WTC11 (cell line): Measurements from ENCODE around the gene TNFRSF11A. TPM values are rescaled to one million over a fixed set of nuclear protein-coding genes. Genes with fewer than 3 reads are reported as not detected.
A peak's percentile ranks its signal among the peaks of the same experiment; 100 is the strongest.

Experiments used
- ATAC-seq: fragments of 200-7000 bp; cut with Tn5 transposase; 2 replicates; pipeline ENCODE4 v1.10.0; 2021; ENCODE audit warnings: mild to moderate bottlenecking, moderate library complexity
- CTCF ChIA-PET: fragments of 300-600 bp; sonication (Branson Sonifier 250); formaldehyde crosslinking; loops from one replicate; lab custom pipeline; 2021; ENCODE audit warnings: antibody characterized with exemption; lab: Charles Lee
- POLR2A ChIA-PET: fragments of 350-600 bp; sonication (Branson Sonifier 250); formaldehyde crosslinking; loops from one replicate; lab custom pipeline; 2021; ENCODE audit warnings: antibody characterized with exemption; lab: Charles Lee
- DNase-seq: peaks from one replicate; pipeline ENCODE4 v3.0.0; 2021; ENCODE audit warnings: low spot score
- H3K27ac Mint-ChIP-seq: 2 replicates; pipeline ENCODE4 v1.8.0; 2021; ENCODE audit warnings: mixed read lengths
- H3K27me3 Mint-ChIP-seq: 2 replicates; pipeline ENCODE4 v1.8.0; 2021; ENCODE audit warnings: low read depth, mild to moderate bottlenecking, moderate library complexity, mixed read lengths
- H3K36me3 Mint-ChIP-seq: 2 replicates; pipeline ENCODE4 v1.8.0; 2021; ENCODE audit warnings: mixed read lengths
- H3K4me1 Mint-ChIP-seq: 2 replicates; pipeline ENCODE4 v1.8.0; 2022; ENCODE audit warnings: mixed read lengths
- H3K4me3 Mint-ChIP-seq: 2 replicates; pipeline ENCODE4 v1.8.0; 2021; ENCODE audit warnings: mild to moderate bottlenecking, moderate library complexity, mixed read lengths
- H3K9me3 Mint-ChIP-seq: 2 replicates; pipeline ENCODE4 v1.8.0; 2021; ENCODE audit warnings: mixed read lengths
- ERG ChIP-seq: fragments of 250-450 bp; sonication (Bioruptor Pico); IDR thresholded peaks from 2 replicates; pipeline ENCODE4 v1.8.0; 2021; ENCODE audit warnings: mild to moderate bottlenecking
- ETV6 ChIP-seq: sonication (generic); formaldehyde crosslinking; IDR thresholded peaks from 2 replicates; pipeline ENCODE4 v1.8.1; 2022; ENCODE audit warnings: mild to moderate bottlenecking, missing genetic modification reagents
- GABPB1 ChIP-seq: sonication (generic); formaldehyde crosslinking; IDR thresholded peaks from 2 replicates; pipeline ENCODE4 v1.8.1; 2023; ENCODE audit warnings: mild to moderate bottlenecking, missing genetic modification reagents
- KAT7 ChIP-seq: sonication (generic); formaldehyde crosslinking; IDR thresholded peaks from 2 replicates; pipeline ENCODE4 v1.8.1; 2023; ENCODE audit warnings: missing genetic modification reagents, mild to moderate bottlenecking, borderline replicate concordance
- MAX ChIP-seq: sonication (generic); formaldehyde crosslinking; IDR thresholded peaks from 2 replicates; pipeline ENCODE4 v1.8.0; 2022; ENCODE audit warnings: mild to moderate bottlenecking, missing genetic modification reagents
- MXD4 ChIP-seq: fragments of 250-450 bp; sonication (Bioruptor Pico); IDR thresholded peaks from 2 replicates; pipeline ENCODE4 v1.8.0; 2021; ENCODE audit warnings: mild to moderate bottlenecking, moderate library complexity, borderline replicate concordance
- MYBL2 ChIP-seq: sonication (generic); formaldehyde crosslinking; IDR thresholded peaks from 2 replicates; pipeline ENCODE4 v1.8.1; 2023; ENCODE audit warnings: mild to moderate bottlenecking, moderate library complexity, missing genetic modification reagents
- NR1H2 ChIP-seq: sonication (generic); formaldehyde crosslinking; IDR thresholded peaks from 2 replicates; pipeline ENCODE4 v1.9.0; 2021; ENCODE audit warnings: mild to moderate bottlenecking, moderate library complexity, missing genetic modification reagents
- SMAD3 ChIP-seq: sonication (generic); formaldehyde crosslinking; IDR thresholded peaks from 2 replicates; pipeline ENCODE4 v1.8.0; 2022; ENCODE audit warnings: missing genetic modification reagents, mild to moderate bottlenecking, borderline replicate concordance
- SOX15 ChIP-seq: fragments of 250-450 bp; sonication (Bioruptor Pico); IDR thresholded peaks from 2 replicates; pipeline ENCODE4 v1.9.0; 2021; ENCODE audit warnings: mild to moderate bottlenecking
- TEAD4 ChIP-seq: sonication (generic); formaldehyde crosslinking; IDR thresholded peaks from 2 replicates; pipeline ENCODE4 v1.8.0; 2022; ENCODE audit warnings: mild to moderate bottlenecking, missing genetic modification reagents
- ZNF121 ChIP-seq: sonication (generic); formaldehyde crosslinking; IDR thresholded peaks from 2 replicates; pipeline ENCODE4 v1.8.0; 2023; ENCODE audit warnings: missing genetic modification reagents
- ZNF423 ChIP-seq: fragments of 250-450 bp; sonication (Bioruptor Pico); IDR thresholded peaks from 2 replicates; pipeline ENCODE4 v2.1.2; 2022; ENCODE audit warnings: mild to moderate bottlenecking, moderate library complexity
- total RNA-seq: library from RNA; stranded (reverse); gene quantifications from 3 replicates; pipeline ENCODE4 v1.2.3, GENCODE V29; 2021
- TF ChIP-seq, protein P1 (sequence below): fragments of 250-450 bp; sonication (Bioruptor Pico); conservative IDR thresholded peaks from 2 replicates; pipeline ENCODE4 v1.9.0; 2021; ENCODE audit warnings: mild to moderate bottlenecking
- TF ChIP-seq, protein P2 (sequence below): sonication (generic); formaldehyde crosslinking; IDR thresholded peaks from 2 replicates; pipeline ENCODE4 v1.8.1; 2022; ENCODE audit warnings: missing genetic modification reagents, borderline replicate concordance
- TF ChIP-seq, protein P3 (sequence below): fragments of 200-600 bp; IDR thresholded peaks from 2 replicates; pipeline ENCODE4 v1.8.0; 2022; ENCODE audit warnings: antibody characterized with exemption
- TF ChIP-seq, protein P4 (sequence below): sonication (generic); formaldehyde crosslinking; IDR thresholded peaks from 2 replicates; pipeline ENCODE4 v1.8.0; 2022; ENCODE audit warnings: mild to moderate bottlenecking, missing genetic modification reagents

The TNFRSF11A gene
- total RNA-seq, 1 experiment from 2014 or later: 4.9 TPM

GRCh38 chr18:62345909-62346308, 20.8 kb downstream of the TNFRSF11A start (continued):
- TF ChIP-seq, protein P1, sequence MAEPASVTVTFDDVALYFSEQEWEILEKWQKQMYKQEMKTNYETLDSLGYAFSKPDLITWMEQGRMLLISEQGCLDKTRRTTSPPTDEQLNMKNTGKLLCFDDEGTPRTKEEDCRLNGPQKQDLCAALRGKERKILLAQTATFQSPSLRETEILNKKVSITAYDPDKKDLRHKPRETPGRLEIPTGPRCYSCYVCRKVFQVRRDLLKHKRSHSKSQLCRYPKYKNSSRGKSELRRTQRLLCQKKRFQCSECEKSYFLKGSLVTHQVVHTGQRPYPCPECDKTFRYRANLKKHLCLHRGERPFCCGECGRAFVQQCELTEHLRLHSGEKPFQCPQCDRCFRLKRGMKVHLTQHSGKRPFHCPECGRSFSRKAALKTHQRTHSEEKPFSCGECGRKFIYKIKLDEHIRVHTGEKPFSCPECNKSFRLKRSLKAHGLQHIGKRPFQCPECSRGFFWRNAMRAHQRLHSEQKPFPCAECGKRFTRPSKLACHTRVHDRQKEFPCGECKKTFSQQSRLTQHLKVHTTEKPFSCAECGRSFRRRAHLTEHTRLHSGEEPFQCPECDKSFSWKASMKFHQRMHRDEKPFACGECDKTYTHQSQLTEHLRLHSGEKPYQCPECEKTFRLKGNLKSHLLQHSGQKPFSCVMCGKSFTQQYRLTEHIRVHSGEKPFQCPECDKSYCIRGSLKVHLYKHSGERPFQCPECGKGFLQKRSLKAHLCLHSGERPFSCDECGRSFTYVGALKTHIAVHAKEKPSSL (CRISPR knock-in tag): no peak
- TF ChIP-seq TEAD4 (CRISPR knock-in tag) (no peak), MYBL2 (no peak), GABPB1 (CRISPR knock-in tag) (no peak), SOX15 (CRISPR knock-in tag) (no peak), MXD4 (CRISPR knock-in tag) (no peak), ERG (CRISPR knock-in tag) (no peak), KAT7 (CRISPR knock-in tag) (no peak), NR1H2 (CRISPR knock-in tag) (no peak), ZNF121 (no peak)
- TF ChIP-seq, protein P2, sequence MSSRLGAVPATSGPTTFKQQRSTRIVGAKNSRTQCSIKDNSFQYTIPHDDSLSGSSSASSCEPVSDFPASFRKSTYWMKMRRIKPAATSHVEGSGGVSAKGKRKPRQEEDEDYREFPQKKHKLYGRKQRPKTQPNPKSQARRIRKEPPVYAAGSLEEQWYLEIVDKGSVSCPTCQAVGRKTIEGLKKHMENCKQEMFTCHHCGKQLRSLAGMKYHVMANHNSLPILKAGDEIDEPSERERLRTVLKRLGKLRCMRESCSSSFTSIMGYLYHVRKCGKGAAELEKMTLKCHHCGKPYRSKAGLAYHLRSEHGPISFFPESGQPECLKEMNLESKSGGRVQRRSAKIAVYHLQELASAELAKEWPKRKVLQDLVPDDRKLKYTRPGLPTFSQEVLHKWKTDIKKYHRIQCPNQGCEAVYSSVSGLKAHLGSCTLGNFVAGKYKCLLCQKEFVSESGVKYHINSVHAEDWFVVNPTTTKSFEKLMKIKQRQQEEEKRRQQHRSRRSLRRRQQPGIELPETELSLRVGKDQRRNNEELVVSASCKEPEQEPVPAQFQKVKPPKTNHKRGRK: no peak
- TF ChIP-seq, protein P3, sequence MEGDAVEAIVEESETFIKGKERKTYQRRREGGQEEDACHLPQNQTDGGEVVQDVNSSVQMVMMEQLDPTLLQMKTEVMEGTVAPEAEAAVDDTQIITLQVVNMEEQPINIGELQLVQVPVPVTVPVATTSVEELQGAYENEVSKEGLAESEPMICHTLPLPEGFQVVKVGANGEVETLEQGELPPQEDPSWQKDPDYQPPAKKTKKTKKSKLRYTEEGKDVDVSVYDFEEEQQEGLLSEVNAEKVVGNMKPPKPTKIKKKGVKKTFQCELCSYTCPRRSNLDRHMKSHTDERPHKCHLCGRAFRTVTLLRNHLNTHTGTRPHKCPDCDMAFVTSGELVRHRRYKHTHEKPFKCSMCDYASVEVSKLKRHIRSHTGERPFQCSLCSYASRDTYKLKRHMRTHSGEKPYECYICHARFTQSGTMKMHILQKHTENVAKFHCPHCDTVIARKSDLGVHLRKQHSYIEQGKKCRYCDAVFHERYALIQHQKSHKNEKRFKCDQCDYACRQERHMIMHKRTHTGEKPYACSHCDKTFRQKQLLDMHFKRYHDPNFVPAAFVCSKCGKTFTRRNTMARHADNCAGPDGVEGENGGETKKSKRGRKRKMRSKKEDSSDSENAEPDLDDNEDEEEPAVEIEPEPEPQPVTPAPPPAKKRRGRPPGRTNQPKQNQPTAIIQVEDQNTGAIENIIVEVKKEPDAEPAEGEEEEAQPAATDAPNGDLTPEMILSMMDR: no peak
- TF ChIP-seq, all 79 proteins: peak for 0

GRCh38 chr18:62346333-62347088, 21.4 kb downstream of the TNFRSF11A start:
- ATAC-seq: peak; percentile 84
- H3K36me3 Mint-ChIP-seq: no peaks in the 10 kb centered on the region
- CTCF ChIA-PET: interaction anchor here (0.8 to 1.7 kb wide), 2 partner anchors 22 to 97 kb away, joined by 3 to 8 read pairs; partner anchors contain the start of gene TNFRSF11A
- no peaks in the 10 kb centered on the region for H3K9me3 Mint-ChIP-seq
- POLR2A ChIA-PET: interaction anchor here (0.5 kb wide), 1 partner anchor 13 kb away, joined by 3 read pairs; no protein-coding TSS in a partner anchor
- no peak for DNase-seq
- peaks cover 37% of the 10 kb centered on the region for H3K4me1 Mint-ChIP-seq
- no peak overlapping the region for H3K4me3 Mint-ChIP-seq
- TF ChIP-seq MAX (CRISPR knock-in tag) (0 out of 2 replicates have a peak, but pooled peaks have one; percentile 20), SMAD3 (no peak), ETV6 (CRISPR knock-in tag) (peak; percentile 86), ZNF423 (no peak)
- TF ChIP-seq, protein P4, sequence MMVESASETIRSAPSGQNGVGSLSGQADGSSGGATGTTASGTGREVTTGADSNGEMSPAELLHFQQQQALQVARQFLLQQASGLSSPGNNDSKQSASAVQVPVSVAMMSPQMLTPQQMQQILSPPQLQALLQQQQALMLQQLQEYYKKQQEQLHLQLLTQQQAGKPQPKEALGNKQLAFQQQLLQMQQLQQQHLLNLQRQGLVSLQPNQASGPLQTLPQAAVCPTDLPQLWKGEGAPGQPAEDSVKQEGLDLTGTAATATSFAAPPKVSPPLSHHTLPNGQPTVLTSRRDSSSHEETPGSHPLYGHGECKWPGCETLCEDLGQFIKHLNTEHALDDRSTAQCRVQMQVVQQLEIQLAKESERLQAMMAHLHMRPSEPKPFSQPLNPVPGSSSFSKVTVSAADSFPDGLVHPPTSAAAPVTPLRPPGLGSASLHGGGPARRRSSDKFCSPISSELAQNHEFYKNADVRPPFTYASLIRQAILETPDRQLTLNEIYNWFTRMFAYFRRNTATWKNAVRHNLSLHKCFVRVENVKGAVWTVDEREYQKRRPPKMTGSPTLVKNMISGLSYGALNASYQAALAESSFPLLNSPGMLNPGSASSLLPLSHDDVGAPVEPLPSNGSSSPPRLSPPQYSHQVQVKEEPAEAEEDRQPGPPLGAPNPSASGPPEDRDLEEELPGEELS (CRISPR knock-in tag): 0 out of 2 replicates have a peak, but pooled peaks have one; percentile 26
- TF ChIP-seq, all 79 proteins: peak for 3
- Mint-ChIP-seq H3K27ac (peak overlapping the region; percentile 39), H3K27me3 (no peaks in the 10 kb centered on the region)
